Left ventricle myocardium inferior (tissue), 1 donor: ENCODE data around the gene MYBPH. TPM values are rescaled to one million over a fixed set of nuclear protein-coding genes. Genes with fewer than 3 reads are reported as not detected.

Experiments used
- DNase-seq: peaks from one replicate; pipeline ENCODE4 v3.0.0-alpha.2; 2020
- H3K27ac ChIP-seq: fragments of 200-600 bp; replicated peaks from 2 replicates; pipeline ENCODE4 v1.8.0; 2021
- H3K27me3 ChIP-seq: fragments of 200-600 bp; 2 replicates; pipeline ENCODE4 v1.8.0; 2021; ENCODE audit warnings: low read depth
- H3K36me3 ChIP-seq: fragments of 200-600 bp; 2 replicates; pipeline ENCODE4 v1.8.0; 2021
- H3K4me1 ChIP-seq: fragments of 200-600 bp; 2 replicates; pipeline ENCODE4 v1.8.0; 2021
- H3K4me3 ChIP-seq: fragments of 200-600 bp; 2 replicates; pipeline ENCODE4 v1.8.0; 2021; ENCODE audit warnings: mild to moderate bottlenecking, moderate library complexity
- H3K9me3 ChIP-seq: fragments of 200-600 bp; replicated peaks from 2 replicates; pipeline ENCODE4 v1.8.0; 2021
- CTCF ChIP-seq: fragments of 200-600 bp; IDR thresholded peaks from 2 replicates; pipeline ENCODE4 v1.8.0; 2021; ENCODE audit warnings: antibody characterized with exemption, mild to moderate bottlenecking, borderline replicate concordance
- intact Hi-C: fragments of 100-400 bp; cut with micrococcal nuclease; formaldehyde crosslinking; loops from one replicate; pipeline ENCODE4 v1.11.0; 2022
- total RNA-seq: library from RNA; stranded (reverse); fragmentation: NEBNext Ultra II Directional; extraction: Animal tissue kit (Norgen Biotek cat#: 25700); gene quantifications from one replicate; pipeline ENCODE4 v1.2.1, GENCODE V29; 2021
- donor health status: DM: no; HTN: yes; CAD: no; lungs with severe emphysema.

The MYBPH gene
- total RNA-seq, 1 donor from 2014 or later: not detected

- Histone ChIP-seq H3K27me3 (peaks cover 48% of the 10 kb centered on the region), H3K4me1 (peaks cover 67% of the 10 kb centered on the region), H3K4me3 (peak overlapping the region; percentile 64), H3K9me3 (no peaks in the 10 kb centered on the region), H3K36me3 (no peaks in the 10 kb centered on the region), H3K27ac (peak overlapping the region; percentile 89)
- intact Hi-C loops: no loop called here
- TF ChIP-seq CTCF: no peak
- no peak for DNase-seq
Measured at GRCh38 chr1:203128431-203128715, 47.3 kb downstream of the MYBPH start.

GRCh38 chr1:203127666-203128430 is 47.8 kb downstream of the MYBPH start, which contains the start of gene ADORA1:
Gene ADORA1 (plus strand): TSS chr1:203127726. CDS start chr1:203128842, 1,116 bp downstream.
- TF ChIP-seq CTCF: no peak
- DNase-seq: peak; percentile 74
- intact Hi-C loops: no loop called here
- H3K4me3 ChIP-seq: peak within 1 kb of the TSS; percentile 64
- peaks cover 67% of the 10 kb centered on the region for H3K4me1 ChIP-seq
- H3K9me3 ChIP-seq: no peaks in the 10 kb centered on the region
- H3K27me3 ChIP-seq: peaks cover 53% of the 10 kb centered on the region
- peak within 1 kb of the TSS; percentile 89 for H3K27ac ChIP-seq
- H3K36me3 ChIP-seq: no peaks in the 10 kb centered on the region

- Histone ChIP-seq H3K36me3 (no peaks in the 10 kb centered on the region), H3K27ac (peak overlapping the region; percentile 89), H3K4me3 (peak overlapping the region; percentile 64), H3K9me3 (no peaks in the 10 kb centered on the region), H3K4me1 (peaks cover 67% of the 10 kb centered on the region), H3K27me3 (peaks cover 61% of the 10 kb centered on the region)
- no peak for DNase-seq
- intact Hi-C loops: no loop called here
- no peak for TF ChIP-seq CTCF
Measured at GRCh38 chr1:203126866-203127665, 48.6 kb downstream of the MYBPH start.

GRCh38 chr1:203126151-203126865 is 49.3 kb downstream of the MYBPH start:
- Histone ChIP-seq H3K36me3 (no peaks in the 10 kb centered on the region), H3K4me1 (peaks cover 61% of the 10 kb centered on the region), H3K9me3 (no peaks in the 10 kb centered on the region), H3K27me3 (peaks cover 69% of the 10 kb centered on the region), H3K27ac (no peak overlapping the region), H3K4me3 (peak overlapping the region; percentile 64)
- DNase-seq: no peak
- peak; percentile 55 for TF ChIP-seq CTCF
- intact Hi-C loops: no loop called here

GRCh38 chr1:203124546-203125317 is 50.9 kb downstream of the MYBPH start:
- peaks cover 45% of the 10 kb centered on the region for H3K4me1 ChIP-seq
- H3K9me3 ChIP-seq: no peaks in the 10 kb centered on the region
- peaks cover 84% of the 10 kb centered on the region for H3K27me3 ChIP-seq
- H3K4me3 ChIP-seq: no peak overlapping the region
- H3K27ac ChIP-seq: no peak overlapping the region
- DNase-seq: no peak
- no peaks in the 10 kb centered on the region for H3K36me3 ChIP-seq
- intact Hi-C loops: no loop called here
- TF ChIP-seq CTCF: no peak
